Activated CD8-positive, alpha-beta memory T cell treated with anti-CD3 and anti-CD28 coated beads, Interleukin-2, amount 50 U/mL, for 1 hour (primary cell): ENCODE results near the gene TBCC.
A peak's percentile ranks its signal among the peaks of the same experiment; 100 is the strongest.

Source experiments
- DNase-seq: peaks from one replicate; pipeline ENCODE4 v3.0.0-alpha.2; 2020; ENCODE audit errors: extremely low read depth

Gene TBCC

GRCh38 chr6:42771741-42772100 is 25.8 kb upstream of the TBCC start:
- no peak for DNase-seq

- DNase-seq = no peak
Observed at GRCh38 chr6:42769836-42770235, 23.9 kb upstream of the TBCC start.

GRCh38 chr6:42769051-42769450 is 23.1 kb upstream of the TBCC start:
- DNase-seq = no peak

- no peak for DNase-seq
Observed at GRCh38 chr6:42766163-42766670, 20.3 kb upstream of the TBCC start.

GRCh38 chr6:42764911-42765648 is 19.2 kb upstream of the TBCC start:
- no peak for DNase-seq

- no peak for DNase-seq
Observed at GRCh38 chr6:42762950-42763349, 17.0 kb upstream of the TBCC start.

GRCh38 chr6:42762426-42762859 is 16.5 kb upstream of the TBCC start:
- DNase-seq = no peak

- DNase-seq = no peak
Observed at GRCh38 chr6:42761287-42762067, 15.6 kb upstream of the TBCC start.

- DNase-seq = no peak
Observed at GRCh38 chr6:42758756-42759430, 13.0 kb upstream of the TBCC start.

- DNase-seq = no peak
Observed at GRCh38 chr6:42756722-42757121, 10.8 kb upstream of the TBCC start.

GRCh38 chr6:42754759-42755158 is 8.9 kb upstream of the TBCC start:
- DNase-seq = no peak

GRCh38 chr6:42751055-42751454 is 5.2 kb upstream of the TBCC start:
- DNase-seq = no peak

- DNase-seq = no peak
Observed at GRCh38 chr6:42748203-42748898, 2.4 kb upstream of the TBCC start.

GRCh38 chr6:42746463-42747391 is 824 bp upstream of the TBCC start:
- DNase-seq = peak; percentile 61

- no peak for DNase-seq
Observed at GRCh38 chr6:42745083-42745639, 742 bp downstream of the TBCC start.

GRCh38 chr6:42744351-42744893 is 1.5 kb downstream of the TBCC start:
- no peak for DNase-seq

GRCh38 chr6:42742116-42742894 is 3.6 kb downstream of the TBCC start:
- no peak for DNase-seq

GRCh38 chr6:42740725-42741124 is 5.2 kb downstream of the TBCC start:
- no peak for DNase-seq

- no peak for DNase-seq
Observed at GRCh38 chr6:42735976-42736375, 9.9 kb downstream of the TBCC start.
